Measurements from ENCODE around the gene SLC39A8. TPM values are rescaled to one million over a fixed set of nuclear protein-coding genes. Genes with fewer than 3 reads are reported as not detected.

Gene SLC39A8
- total RNA-seq, 2 donors from 2014 or later, result 64.4 to 76.4 TPM

DNA sequence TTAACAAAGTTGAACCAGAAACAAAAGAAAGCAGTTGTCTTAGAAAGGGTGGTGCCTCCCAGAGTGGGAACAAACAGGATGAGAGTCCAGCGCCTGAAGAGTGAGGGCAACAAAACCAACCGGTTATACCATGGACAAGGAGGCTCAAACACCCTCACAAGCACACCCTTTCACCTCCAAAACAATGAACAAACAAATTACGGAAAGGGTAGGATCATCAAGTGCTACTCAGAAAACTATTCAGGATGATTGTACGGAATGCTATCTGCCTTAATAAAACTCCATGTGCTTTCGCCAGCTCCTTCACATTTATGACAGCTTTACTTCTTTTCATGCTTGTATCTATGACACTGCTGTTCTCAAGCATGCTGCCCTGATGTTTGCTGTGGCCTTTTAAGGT, 26.8 kb downstream of the SLC39A8 start:
- no peaks in the 10 kb centered on the region for H3K9me3 ChIP-seq (ENCODE audit: control insufficient read depth, low read length)
- no peak overlapping the region for H3K27ac Mint-ChIP-seq
- no peaks in the 10 kb centered on the region for H3K9me3 Mint-ChIP-seq
- no peaks in the 10 kb centered on the region for H3K27me3 ChIP-seq (ENCODE audit: control insufficient read depth, insufficient read depth, low read length, poor library complexity, severe bottlenecking)
- DNase-seq, result no peak
- H3K27me3 Mint-ChIP-seq (ENCODE audit: insufficient read depth), result no peaks in the 10 kb centered on the region
- H3K36me3 Mint-ChIP-seq (ENCODE audit: low read depth), result peaks cover 22% of the 10 kb centered on the region
- H3K9ac ChIP-seq (ENCODE audit: extremely low read depth, low read length, poor library complexity, severe bottlenecking), result no peak overlapping the region
- no peak overlapping the region for H3K4me3 ChIP-seq (ENCODE audit: low read length)
- H3K4me1 ChIP-seq (ENCODE audit: control insufficient read depth, insufficient read depth, low read length), result no peaks in the 10 kb centered on the region
- H3K4me1 Mint-ChIP-seq, result peaks cover 32% of the 10 kb centered on the region
- TF ChIP-seq, protein P1, sequence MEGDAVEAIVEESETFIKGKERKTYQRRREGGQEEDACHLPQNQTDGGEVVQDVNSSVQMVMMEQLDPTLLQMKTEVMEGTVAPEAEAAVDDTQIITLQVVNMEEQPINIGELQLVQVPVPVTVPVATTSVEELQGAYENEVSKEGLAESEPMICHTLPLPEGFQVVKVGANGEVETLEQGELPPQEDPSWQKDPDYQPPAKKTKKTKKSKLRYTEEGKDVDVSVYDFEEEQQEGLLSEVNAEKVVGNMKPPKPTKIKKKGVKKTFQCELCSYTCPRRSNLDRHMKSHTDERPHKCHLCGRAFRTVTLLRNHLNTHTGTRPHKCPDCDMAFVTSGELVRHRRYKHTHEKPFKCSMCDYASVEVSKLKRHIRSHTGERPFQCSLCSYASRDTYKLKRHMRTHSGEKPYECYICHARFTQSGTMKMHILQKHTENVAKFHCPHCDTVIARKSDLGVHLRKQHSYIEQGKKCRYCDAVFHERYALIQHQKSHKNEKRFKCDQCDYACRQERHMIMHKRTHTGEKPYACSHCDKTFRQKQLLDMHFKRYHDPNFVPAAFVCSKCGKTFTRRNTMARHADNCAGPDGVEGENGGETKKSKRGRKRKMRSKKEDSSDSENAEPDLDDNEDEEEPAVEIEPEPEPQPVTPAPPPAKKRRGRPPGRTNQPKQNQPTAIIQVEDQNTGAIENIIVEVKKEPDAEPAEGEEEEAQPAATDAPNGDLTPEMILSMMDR (conservative IDR thresholded peaks at IDR 0.05), result no peak
- no peaks in the 10 kb centered on the region for H3K36me3 ChIP-seq (ENCODE audit: control insufficient read depth, insufficient read depth, low read length)
- WGBS, 2 experiments (ENCODE audit: insufficient coverage in 1 of 2, insufficient read length in 1 of 2), result 96 to 98% methylated on average over 4 to 5 of the region's 5 CpGs
- no peak overlapping the region for H3K4me3 Mint-ChIP-seq
- no peak overlapping the region for H3K27ac ChIP-seq (ENCODE audit: low read depth, low read length)

DNA sequence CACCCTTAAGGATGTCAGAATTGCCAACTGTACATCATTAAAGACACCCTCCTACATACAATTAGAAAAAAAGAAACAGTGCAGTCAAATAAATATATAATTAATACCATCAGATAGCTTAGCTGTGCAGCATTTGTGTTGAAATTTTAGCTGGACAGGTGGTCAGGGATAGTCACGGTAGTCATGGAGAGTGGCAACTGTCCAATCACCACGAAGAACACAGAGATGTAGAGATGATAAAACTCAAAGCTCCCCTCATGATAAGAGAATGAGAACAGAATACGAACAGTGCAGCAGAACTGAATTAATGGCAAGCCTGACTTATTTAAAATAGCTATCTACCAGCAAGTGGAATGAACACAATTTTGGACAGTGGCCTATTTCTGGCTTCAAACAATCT, 27.2 kb downstream of the SLC39A8 start:
- DNase-seq, result no peak
- Histone ChIP-seq H3K36me3 (ENCODE audit: control insufficient read depth, insufficient read depth, low read length) (no peaks in the 10 kb centered on the region), H3K9ac (ENCODE audit: extremely low read depth, low read length, poor library complexity, severe bottlenecking) (no peak overlapping the region), H3K4me1 (ENCODE audit: control insufficient read depth, insufficient read depth, low read length) (no peaks in the 10 kb centered on the region), H3K9me3 (ENCODE audit: control insufficient read depth, low read length) (no peaks in the 10 kb centered on the region), H3K4me3 (ENCODE audit: low read length) (no peak overlapping the region), H3K27ac (ENCODE audit: low read depth, low read length) (no peak overlapping the region), H3K27me3 (ENCODE audit: control insufficient read depth, insufficient read depth, low read length, poor library complexity, severe bottlenecking) (no peaks in the 10 kb centered on the region)
- 93 to 98% methylated on average over 3 of the region's 3 CpGs for whole genome bisulfite sequencing, 2 experiments (ENCODE audit: insufficient coverage in 1 of 2, insufficient read length in 1 of 2)
- peaks cover 31% of the 10 kb centered on the region for H3K4me1 Mint-ChIP-seq
- H3K4me3 Mint-ChIP-seq, result no peak overlapping the region
- no peaks in the 10 kb centered on the region for H3K9me3 Mint-ChIP-seq
- H3K27me3 Mint-ChIP-seq (ENCODE audit: insufficient read depth), result no peaks in the 10 kb centered on the region
- TF ChIP-seq, protein P1 (conservative IDR thresholded peaks at IDR 0.05), result no peak
- peaks cover 25% of the 10 kb centered on the region for H3K36me3 Mint-ChIP-seq (ENCODE audit: low read depth)
- H3K27ac Mint-ChIP-seq, result no peak overlapping the region

DNA sequence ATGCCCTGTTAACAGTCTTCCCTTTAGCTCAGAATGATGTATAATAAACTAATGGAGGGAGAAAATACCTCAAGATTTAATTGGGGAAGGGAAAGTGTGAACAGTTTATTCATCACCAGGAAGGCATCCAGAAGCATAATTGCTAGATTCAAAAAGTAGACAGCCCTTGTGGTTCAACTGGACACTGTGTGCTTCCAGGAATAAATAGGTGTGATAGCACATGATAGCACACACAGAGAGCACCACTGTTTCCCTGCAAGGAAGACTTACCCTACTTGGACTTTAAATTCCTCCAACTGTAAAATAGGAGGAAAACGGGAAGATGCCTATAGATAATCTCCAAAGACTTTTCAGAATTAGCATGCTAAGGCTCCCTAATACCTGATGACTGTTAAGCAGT, 27.8 kb downstream of the SLC39A8 start:
- 92% methylated on average over 1 of the region's 1 CpG; no CpG with 5 or more reads in 1 of the 2 experiments for WGBS, 2 experiments (ENCODE audit: insufficient coverage in 1 of 2, insufficient read length in 1 of 2)
- H3K27me3 ChIP-seq (ENCODE audit: control insufficient read depth, insufficient read depth, low read length, poor library complexity, severe bottlenecking), result no peaks in the 10 kb centered on the region
- H3K4me1 ChIP-seq (ENCODE audit: control insufficient read depth, insufficient read depth, low read length), result no peaks in the 10 kb centered on the region
- no peaks in the 10 kb centered on the region for H3K27me3 Mint-ChIP-seq (ENCODE audit: insufficient read depth)
- H3K9ac ChIP-seq (ENCODE audit: extremely low read depth, low read length, poor library complexity, severe bottlenecking), result no peak overlapping the region
- H3K27ac ChIP-seq (ENCODE audit: low read depth, low read length), result no peak overlapping the region
- H3K4me1 Mint-ChIP-seq, result peaks cover 28% of the 10 kb centered on the region
- peaks cover 26% of the 10 kb centered on the region for H3K36me3 Mint-ChIP-seq (ENCODE audit: low read depth)
- no peak overlapping the region for H3K4me3 ChIP-seq (ENCODE audit: low read length)
- peaks cover 3% of the 10 kb centered on the region for H3K36me3 ChIP-seq (ENCODE audit: control insufficient read depth, insufficient read depth, low read length)
- no peak overlapping the region for H3K4me3 Mint-ChIP-seq
- DNase-seq, result no peak
- H3K9me3 Mint-ChIP-seq, result no peaks in the 10 kb centered on the region
- H3K27ac Mint-ChIP-seq, result no peak overlapping the region
- H3K9me3 ChIP-seq (ENCODE audit: control insufficient read depth, low read length), result no peaks in the 10 kb centered on the region
- TF ChIP-seq, protein P1 (conservative IDR thresholded peaks at IDR 0.05), result no peak
